K562 (cell line): ENCODE measurements around the gene NINL. TPM values are rescaled to one million over a fixed set of nuclear protein-coding genes. Genes with fewer than 3 reads are reported as not detected.

Source experiments
- ATAC-seq: fragments of 200-7000 bp; cut with Tn5 transposase; 3 replicates; pipeline ENCODE4 v1.9.1; 2020; ENCODE audit warnings: moderate library complexity
- BruUV-seq: library from RNA; stranded (reverse); fragments of 400-500 nt; replicated peaks from 2 replicates; lab custom pipeline; 2021; lab: Mats Ljungman, UMichigan
- CTCF ChIA-PET: fragments of 300-600 bp; formaldehyde crosslinking; extraction: SDS; loops from one replicate; lab custom pipeline; 2021; ENCODE audit warnings: low intra/inter-chr PET ratio; lab: Yijun Ruan, JAX
- POLR2A ChIA-PET: fragments of 300-600, 350-650 bp; sonication (Branson Sonifier 250); formaldehyde crosslinking; extraction: SDS; loops from one replicate; lab custom pipeline; 2021; ENCODE audit warnings: antibody characterized with exemption, inconsistent platforms; lab: Yijun Ruan, JAX
- DNase-seq, 4 experiments: peaks; one replicate each; pipeline versions ENCODE4 v3.0.0 to v3.0.0-alpha.2; 2011 to 2018; ENCODE audit warnings: low spot score in 3 of 4, mixed read lengths in 3 of 4; ENCODE audit errors: extremely low read depth in 1 of 4
- FAIRE-seq: peaks from 2 replicates; lab custom pipeline; 2011; peaks lifted over from hg19 to GRCh38; lab: Jason Lieb, UNC
- H2AFZ ChIP-seq: 2 replicates; pipeline ENCODE4 v1.6.0; 2011; ENCODE audit warnings: low read depth, low read length, control low read depth, inconsistent platforms
- H3K27ac ChIP-seq: fragments of 200-600 bp; 3 replicates; pipeline ENCODE4 v1.8.0; 2011; ENCODE audit warnings: low read depth, mild to moderate bottlenecking, control low read depth, inconsistent platforms, low read length, moderate library complexity, mixed read lengths; ENCODE audit errors: extremely low read depth
- H3K27me3 ChIP-seq, 2 experiments: fragments of 300-600 bp in 1 of 2; 2 replicates in 1 of 2; 3 replicates in 1 of 2; pipeline versions ENCODE4 v1.6.0 to v1.8.0; 2011; ENCODE audit warnings: inconsistent platforms in 2 of 2, low read length in 2 of 2, mild to moderate bottlenecking in 1 of 2, mixed read lengths in 1 of 2, moderate library complexity in 1 of 2; ENCODE audit not compliant: control insufficient read depth in 2 of 2, insufficient read depth in 2 of 2
- H3K36me3 ChIP-seq: fragments of 300-600 bp; 3 replicates; pipeline ENCODE4 v1.8.0; 2011; ENCODE audit warnings: mild to moderate bottlenecking, low read length, inconsistent platforms; ENCODE audit not compliant: control insufficient read depth, insufficient read depth
- H3K4me1 ChIP-seq, 2 experiments: fragments of 200-600 bp in 1 of 2; replicated peaks in 1 of 2; 2 replicates in 1 of 2; 3 replicates in 1 of 2; pipeline versions ENCODE4 v1.5.1 to v1.8.0; 2011; ENCODE audit warnings: inconsistent platforms in 2 of 2, low read length in 2 of 2, mild to moderate bottlenecking in 1 of 2, mixed read lengths in 1 of 2, moderate library complexity in 1 of 2; ENCODE audit not compliant: control insufficient read depth in 2 of 2, insufficient read depth in 2 of 2
- H3K4me2 ChIP-seq: 2 replicates; pipeline ENCODE4 v1.6.1; 2011; ENCODE audit warnings: low read length, control low read depth, inconsistent platforms, mixed read lengths; ENCODE audit not compliant: insufficient read depth
- H3K4me3 ChIP-seq: fragments of 200-600 bp; sonication (generic), shearing (Covaris generic); 2 replicates; pipeline ENCODE4 v1.5.1; 2016; ENCODE audit warnings: control low read depth, inconsistent platforms
- H3K79me2 ChIP-seq: fragments of 200-600 bp; 3 replicates; pipeline ENCODE4 v1.8.0; 2011; ENCODE audit warnings: low read length, inconsistent platforms; ENCODE audit not compliant: control insufficient read depth, insufficient read depth
- H3K9ac ChIP-seq, 2 experiments: 2 replicates each; pipeline versions ENCODE4 v1.6.0 to v1.6.1; 2011; ENCODE audit warnings: low read depth in 2 of 2, low read length in 2 of 2, control low read depth in 1 of 2, inconsistent platforms in 1 of 2, mild to moderate bottlenecking in 1 of 2, mixed read lengths in 1 of 2; ENCODE audit not compliant: insufficient read depth in 1 of 2
- H3K9me1 ChIP-seq: one replicate; pipeline ENCODE4 v1.6.0; 2011; ENCODE audit warnings: inconsistent platforms, mild to moderate bottlenecking, low read length, moderate library complexity; ENCODE audit not compliant: control insufficient read depth, insufficient read depth
- H3K9me3 ChIP-seq: replicated peaks from 2 replicates; pipeline ENCODE4 v1.5.1; 2011; ENCODE audit warnings: low read depth, low read length, inconsistent platforms; ENCODE audit not compliant: control insufficient read depth, insufficient read depth
- H4K20me1 ChIP-seq: replicated peaks from 2 replicates; pipeline ENCODE4 v1.6.1; 2011; ENCODE audit warnings: low read length, inconsistent platforms, mixed read lengths; ENCODE audit not compliant: control insufficient read depth, insufficient read depth
- CHD4 ChIP-seq: fragments of 200-600 bp; sonication (generic); IDR thresholded peaks from 3 replicates; pipeline ENCODE4 v1.6.1; 2012; ENCODE audit warnings: low read depth, mild to moderate bottlenecking, mixed read lengths, low read length, inconsistent platforms; ENCODE audit not compliant: insufficient read depth, insufficient replicate concordance, poor library complexity, severe bottlenecking
- DNMT1 ChIP-seq: fragments of 450-650 bp; IDR thresholded peaks from 2 replicates; pipeline ENCODE4 v1.6.1; 2016; ENCODE audit warnings: antibody characterized with exemption, mild to moderate bottlenecking
- HDAC3 ChIP-seq: fragments of 450-650 bp; IDR thresholded peaks from 2 replicates; pipeline ENCODE4 v1.6.1; 2018; ENCODE audit warnings: borderline replicate concordance, mild to moderate bottlenecking, moderate library complexity; ENCODE audit not compliant: partially characterized antibody
- MAFF ChIP-seq: IDR thresholded peaks from 2 replicates; pipeline ENCODE4 v1.6.1; 2012; ENCODE audit warnings: low read length, improper control_type of control experiment
- MBD2 ChIP-seq: sonication (generic); IDR thresholded peaks from 2 replicates; pipeline ENCODE4 v1.6.1; 2016; ENCODE audit warnings: low read depth, borderline replicate concordance
- NFATC3 ChIP-seq: fragments of 450-650 bp; IDR thresholded peaks from 2 replicates; pipeline ENCODE4 v1.6.1; 2017; ENCODE audit warnings: mild to moderate bottlenecking
- NR4A1 ChIP-seq, 2 experiments: fragments of 250-450 bp in 1 of 2; fragments of 450-650 bp in 1 of 2; sonication (Bioruptor Pico) in 1 of 2; IDR thresholded peaks; 2 replicates each; pipeline versions ENCODE4 v1.4.0 to v1.6.1; 2016 to 2020; ENCODE audit warnings: mild to moderate bottlenecking in 2 of 2, missing compliant biosample characterization in 1 of 2, missing genetic modification characterization in 1 of 2, moderate library complexity in 1 of 2
- RBBP5 ChIP-seq: fragments of 200-600 bp; sonication (generic); IDR thresholded peaks from 2 replicates; pipeline ENCODE4 v1.6.1; 2012; ENCODE audit warnings: borderline replicate concordance, mild to moderate bottlenecking, low read length, control low read depth, inconsistent platforms; ENCODE audit not compliant: insufficient read depth, poor library complexity, severe bottlenecking
- TAF9B ChIP-seq: fragments of 450-650 bp; IDR thresholded peaks from 2 replicates; pipeline ENCODE4 v1.6.1; 2018; ENCODE audit warnings: mild to moderate bottlenecking; ENCODE audit not compliant: partially characterized antibody
- TEAD1 ChIP-seq, 2 experiments: fragments of 450-650 bp in 1 of 2; sonication (generic) in 1 of 2; formaldehyde crosslinking; IDR thresholded peaks; 2 replicates each; pipeline versions ENCODE4 v1.4.0 to v1.8.0; 2020 to 2022; ENCODE audit warnings: mild to moderate bottlenecking in 2 of 2, missing genetic modification reagents in 1 of 2
- XRCC3 ChIP-seq: fragments of 450-650 bp; IDR thresholded peaks from 2 replicates; pipeline ENCODE4 v1.6.1; 2017; ENCODE audit warnings: mild to moderate bottlenecking, moderate library complexity
- ZNF121 ChIP-seq: sonication (generic); formaldehyde crosslinking; conservative IDR thresholded peaks from 2 replicates; pipeline ENCODE4 v1.8.0; 2022; ENCODE audit warnings: missing genetic modification reagents
- ZNF124 ChIP-seq: sonication (generic); formaldehyde crosslinking; IDR thresholded peaks from 2 replicates; pipeline ENCODE4 v1.8.1; 2022; ENCODE audit warnings: missing genetic modification reagents
- ZNF232 ChIP-seq: sonication (generic); formaldehyde crosslinking; IDR thresholded peaks from 2 replicates; pipeline ENCODE4 v1.8.0; 2022; ENCODE audit warnings: mild to moderate bottlenecking, missing genetic modification reagents
- WGBS: fragments of 100-300 bp; shearing (Covaris generic); methylation state at CpG from one replicate; pipeline ENCODE4 v1.1.6; 2016; ENCODE audit warnings: low coverage, mixed read lengths; ENCODE audit not compliant: insufficient coverage; ENCODE audit errors: missing lambda C conversion rate; 5-methylcytosine and 5-hydroxymethylcytosine counted together
- in situ Hi-C: fragments of 300-500 bp; cut with MboI; formaldehyde crosslinking; loops from 4 replicates; pipeline ENCODE4 v1.15.0; 2018; ENCODE audit warnings: inconsistent platforms, mixed read lengths
- intact Hi-C: fragments of 100-400 bp; cut with micrococcal nuclease; formaldehyde crosslinking; loops from 2 replicates; pipeline ENCODE4 v1.14.2; 2022
- polyA plus RNA-seq, 8 experiments: library from polyadenylated mRNA; depleted of rRNA in 4 of 8; stranded (reverse) in 5 of 8; unstranded in 3 of 8; fragments of >200 nt; fragmentation: Nextera tagmentation in 2 of 8; fragmentation: Illumina TruSeq in 1 of 8; extraction: Ambion mirVana in 2 of 8; extraction: Trizol in 1 of 8; gene quantifications; 2 replicates each; pipeline versions ENCODE4 v1.2.1 to v1.2.3, GENCODE V29; 2011 to 2014; ENCODE audit warnings: inconsistent platforms in 1 of 8, missing spikeins in 1 of 8
- total RNA-seq, 7 experiments: library from RNA; depleted of rRNA in 6 of 7; stranded (reverse); fragments of >200 nt in 6 of 7; fragmentation: Illumina TruSeq in 2 of 7; extraction: Trizol in 2 of 7; gene quantifications; 2 replicates each; pipeline versions ENCODE4 v1.2.1 to v1.2.3, GENCODE V29; 2011 to 2021; ENCODE audit warnings: low replicate concordance in 1 of 7
- TF ChIP-seq, protein P1 (sequence below): sonication (generic); formaldehyde crosslinking; IDR thresholded peaks from 2 replicates; pipeline ENCODE4 v1.8.1; 2023; ENCODE audit warnings: mild to moderate bottlenecking, missing genetic modification reagents
- TF ChIP-seq, protein P2 (sequence below): fragments of 450-650 bp; IDR thresholded peaks from 2 replicates; pipeline ENCODE4 v1.6.1; 2017; ENCODE audit warnings: antibody characterized with exemption
- TF ChIP-seq, protein P3 (sequence below): fragments of 450-650 bp; conservative IDR thresholded peaks from 2 replicates; pipeline ENCODE4 v1.6.1; 2016; ENCODE audit warnings: missing genetic modification characterization, low read depth, mild to moderate bottlenecking, missing compliant biosample characterization, moderate library complexity

The NINL gene
- total and polyA plus RNA-seq, 9 of the 15 experiments (the other 6 are each of a cell fraction or from before 2014, with no cell fraction given), result 0.03 to 0.22 (median 0.05) TPM; not detected in 5

DNA sequence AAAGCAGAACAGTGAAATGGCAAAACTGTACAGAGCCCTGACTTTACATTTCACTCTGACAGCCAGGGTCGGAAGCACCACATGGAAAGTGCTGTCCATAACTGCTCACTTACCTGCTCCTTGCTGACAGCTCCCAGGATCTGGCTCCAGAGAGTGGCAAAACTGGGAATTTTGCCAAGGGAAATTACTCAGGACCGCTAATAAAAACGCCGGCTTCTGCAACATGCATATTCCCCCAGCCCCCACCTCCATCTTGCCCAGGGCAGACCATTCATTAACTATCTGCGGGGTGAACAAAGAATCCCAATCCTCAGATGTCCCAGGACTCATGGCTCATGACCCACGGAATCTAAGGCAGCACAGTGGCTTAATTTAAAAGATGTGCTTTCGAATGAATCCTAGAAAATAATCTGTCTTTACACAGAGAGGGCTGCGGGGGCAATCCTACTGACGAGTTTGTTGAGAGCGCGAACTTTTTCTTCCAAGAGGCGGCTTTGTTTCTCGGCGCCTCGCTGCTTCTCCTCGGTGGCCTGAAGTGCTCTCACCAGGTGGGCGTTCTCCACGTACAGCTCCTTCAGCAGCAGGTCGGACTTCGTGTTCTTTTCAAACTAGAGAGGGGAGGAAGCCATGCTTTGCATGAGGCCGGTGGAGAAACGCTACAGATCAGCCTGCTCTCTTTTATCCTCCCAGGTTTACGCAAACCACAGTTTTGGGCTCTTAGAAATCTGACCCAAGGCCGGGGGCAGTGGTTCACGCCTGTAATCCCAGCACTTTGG is 132.1 kb downstream of the NINL start:
- H3K9me1 ChIP-seq, result no peaks in the 10 kb centered on the region
- in situ Hi-C loops, result no loop called here
- no peak overlapping the region for H3K4me3 ChIP-seq
- WGBS, result 15% methylated on average over 17 of the region's 25 CpGs
- peaks cover 8 to 27% of the 10 kb centered on the region in 2 experiments; a peak in 3 of 5 replicates for H3K27me3 ChIP-seq
- ChIA-PET CTCF (no interaction called here), POLR2A (no interaction called here)
- no peak overlapping the region; the same call in 1 of the 2 replicates for H3K4me2 ChIP-seq
- no peaks in the 10 kb centered on the region for H4K20me1 ChIP-seq
- ATAC-seq (no peak), FAIRE-seq (no peak), DNase-seq (no peak)
- H3K9ac ChIP-seq, result no peak overlapping the region
- H3K27ac ChIP-seq, result no peak overlapping the region
- no peaks in the 10 kb centered on the region for H3K9me3 ChIP-seq
- no TSS peak for BruUV-seq
- H2AFZ ChIP-seq, result no peak overlapping the region
- H3K36me3 ChIP-seq, result no peaks in the 10 kb centered on the region; the same call in 2 of the 3 replicates
- intact Hi-C loops, result no loop called here
- TF ChIP-seq, protein P1, sequence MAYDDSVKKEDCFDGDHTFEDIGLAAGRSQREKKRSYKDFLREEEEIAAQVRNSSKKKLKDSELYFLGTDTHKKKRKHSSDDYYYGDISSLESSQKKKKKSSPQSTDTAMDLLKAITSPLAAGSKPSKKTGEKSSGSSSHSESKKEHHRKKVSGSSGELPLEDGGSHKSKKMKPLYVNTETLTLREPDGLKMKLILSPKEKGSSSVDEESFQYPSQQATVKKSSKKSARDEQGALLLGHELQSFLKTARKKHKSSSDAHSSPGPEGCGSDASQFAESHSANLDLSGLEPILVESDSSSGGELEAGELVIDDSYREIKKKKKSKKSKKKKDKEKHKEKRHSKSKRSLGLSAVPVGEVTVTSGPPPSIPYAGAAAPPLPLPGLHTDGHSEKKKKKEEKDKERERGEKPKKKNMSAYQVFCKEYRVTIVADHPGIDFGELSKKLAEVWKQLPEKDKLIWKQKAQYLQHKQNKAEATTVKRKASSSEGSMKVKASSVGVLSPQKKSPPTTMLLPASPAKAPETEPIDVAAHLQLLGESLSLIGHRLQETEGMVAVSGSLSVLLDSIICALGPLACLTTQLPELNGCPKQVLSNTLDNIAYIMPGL (CRISPR knock-in tag), result no peak
- no peak for TF ChIP-seq DNMT1
- no peak for TF ChIP-seq ZNF232 (CRISPR knock-in tag)
- TF ChIP-seq MBD2, result no peak
- no peak for TF ChIP-seq ZNF124
- TF ChIP-seq, protein P2, sequence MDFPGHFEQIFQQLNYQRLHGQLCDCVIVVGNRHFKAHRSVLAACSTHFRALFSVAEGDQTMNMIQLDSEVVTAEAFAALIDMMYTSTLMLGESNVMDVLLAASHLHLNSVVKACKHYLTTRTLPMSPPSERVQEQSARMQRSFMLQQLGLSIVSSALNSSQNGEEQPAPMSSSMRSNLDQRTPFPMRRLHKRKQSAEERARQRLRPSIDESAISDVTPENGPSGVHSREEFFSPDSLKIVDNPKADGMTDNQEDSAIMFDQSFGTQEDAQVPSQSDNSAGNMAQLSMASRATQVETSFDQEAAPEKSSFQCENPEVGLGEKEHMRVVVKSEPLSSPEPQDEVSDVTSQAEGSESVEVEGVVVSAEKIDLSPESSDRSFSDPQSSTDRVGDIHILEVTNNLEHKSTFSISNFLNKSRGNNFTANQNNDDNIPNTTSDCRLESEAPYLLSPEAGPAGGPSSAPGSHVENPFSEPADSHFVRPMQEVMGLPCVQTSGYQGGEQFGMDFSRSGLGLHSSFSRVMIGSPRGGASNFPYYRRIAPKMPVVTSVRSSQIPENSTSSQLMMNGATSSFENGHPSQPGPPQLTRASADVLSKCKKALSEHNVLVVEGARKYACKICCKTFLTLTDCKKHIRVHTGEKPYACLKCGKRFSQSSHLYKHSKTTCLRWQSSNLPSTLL, result no peak
- no peak for TF ChIP-seq HDAC3
- TF ChIP-seq NR4A1 (CRISPR knock-in tag; IDR thresholded peaks at IDR 0.05), result no peak
- TF ChIP-seq NR4A1 (tag; IDR thresholded peaks at IDR 0.05), result no peak
- TF ChIP-seq TEAD1 (CRISPR knock-in tag; IDR thresholded peaks at IDR 0.05), result no peak
- no peak for TF ChIP-seq ZNF121 (CRISPR knock-in tag)
- no peak for TF ChIP-seq MAFF
- TF ChIP-seq NFATC3, result no peak
- no peak for TF ChIP-seq RBBP5
- TF ChIP-seq, protein P3, sequence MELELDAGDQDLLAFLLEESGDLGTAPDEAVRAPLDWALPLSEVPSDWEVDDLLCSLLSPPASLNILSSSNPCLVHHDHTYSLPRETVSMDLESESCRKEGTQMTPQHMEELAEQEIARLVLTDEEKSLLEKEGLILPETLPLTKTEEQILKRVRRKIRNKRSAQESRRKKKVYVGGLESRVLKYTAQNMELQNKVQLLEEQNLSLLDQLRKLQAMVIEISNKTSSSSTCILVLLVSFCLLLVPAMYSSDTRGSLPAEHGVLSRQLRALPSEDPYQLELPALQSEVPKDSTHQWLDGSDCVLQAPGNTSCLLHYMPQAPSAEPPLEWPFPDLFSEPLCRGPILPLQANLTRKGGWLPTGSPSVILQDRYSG (tag), result no peak
- TF ChIP-seq XRCC3, result no peak
- TF ChIP-seq CHD4, result no peak
- no peak for TF ChIP-seq TAF9B
- H3K4me1 ChIP-seq, result no peaks in the 10 kb centered on the region; a peak in 1 of 5 replicates
- H3K79me2 ChIP-seq, result no peaks in the 10 kb centered on the region
